ENCODE data around the gene MYH7B. TPM values are rescaled to one million over a fixed set of nuclear protein-coding genes. Genes with fewer than 3 reads are reported as not detected.

The MYH7B gene
- total RNA-seq, 2 experiments from 2014 or later: 0.04 to 0.27 TPM

DNA sequence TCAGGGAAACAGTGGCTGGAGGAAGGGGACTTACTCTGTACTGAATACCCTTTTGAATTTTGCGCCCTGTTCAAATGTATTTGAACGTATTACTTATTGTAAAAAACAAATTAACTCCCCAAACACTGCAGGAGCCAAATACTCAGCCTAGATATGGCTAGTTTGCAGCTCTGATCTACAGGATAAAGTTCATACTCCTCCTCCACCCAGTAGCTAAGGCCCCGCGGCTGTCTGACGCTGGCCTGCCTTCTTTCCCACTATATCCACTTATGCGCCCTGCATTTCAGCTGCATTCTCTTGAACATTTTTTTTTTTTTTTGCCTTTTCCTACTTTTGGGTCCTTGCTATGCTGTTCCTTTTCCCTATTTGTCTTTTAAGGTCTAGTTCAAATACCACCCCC lies 6.5 kb upstream of the MYH7B start:
- CTCF ChIA-PET: no interaction called here
- Mint-ChIP-seq H3K27ac (no peak overlapping the region), H3K9me3 (no peaks in the 10 kb centered on the region), H3K4me3 (no peak overlapping the region), H3K4me1 (peaks cover 11% of the 10 kb centered on the region), H3K36me3 (ENCODE audit: low read depth) (peaks cover 17% of the 10 kb centered on the region), H3K27me3 (no peaks in the 10 kb centered on the region)
- no peak for DNase-seq
- POLR2A ChIA-PET: no interaction called here

DNA sequence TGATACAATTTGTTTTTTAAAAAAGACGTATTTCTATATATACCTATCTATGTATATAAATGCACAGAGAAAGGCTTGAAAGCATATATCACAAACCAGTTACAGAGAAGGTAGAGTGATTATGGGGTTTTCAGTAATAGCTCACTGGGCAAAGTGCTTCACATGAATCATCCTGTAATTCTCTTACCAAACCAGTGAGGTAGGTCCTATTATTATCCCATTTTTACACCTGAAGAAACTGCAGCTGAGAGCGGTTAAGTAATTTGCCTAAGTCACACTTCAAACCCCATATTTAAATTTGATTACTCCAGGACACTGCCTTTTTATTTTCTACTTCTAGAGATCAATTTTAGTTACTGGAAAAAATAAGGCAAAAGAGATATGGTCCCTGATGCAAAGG lies 4.4 kb upstream of the MYH7B start:
- Mint-ChIP-seq H3K4me3 (no peak overlapping the region), H3K9me3 (no peaks in the 10 kb centered on the region), H3K4me1 (peaks cover 28% of the 10 kb centered on the region), H3K27me3 (no peaks in the 10 kb centered on the region), H3K27ac (no peak overlapping the region), H3K36me3 (ENCODE audit: low read depth) (peaks cover 13% of the 10 kb centered on the region)
- ChIA-PET CTCF (interaction anchor here (1.5 to 3.3 kb wide), 2 partner anchors 19 to 77 kb away, joined by 3 to 17 read pairs; partner anchors contain the start of gene GGT7), POLR2A (no interaction called here)
- no peak for DNase-seq

DNA sequence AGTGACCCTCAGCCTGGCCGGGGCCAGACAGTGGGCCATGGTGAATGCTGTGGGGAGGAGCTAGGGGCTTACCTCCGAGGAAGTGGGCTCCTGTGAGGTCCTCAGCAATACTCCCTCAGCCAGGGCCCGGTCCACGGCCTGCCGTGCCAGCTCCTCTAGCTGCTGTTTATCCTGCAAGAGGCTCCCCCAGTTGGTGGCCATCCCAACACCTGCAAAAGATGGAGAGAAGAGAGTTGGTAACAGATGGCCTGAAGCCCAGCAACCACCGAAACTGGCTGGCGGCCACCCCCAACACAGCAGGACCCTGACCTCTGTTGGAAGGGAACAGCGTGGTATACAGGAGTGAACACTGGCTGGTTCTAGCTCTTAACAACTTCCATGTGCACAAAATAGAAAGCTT lies 4.0 kb upstream of the MYH7B start:
- CTCF ChIA-PET: interaction anchor here (0.6 to 3.3 kb wide), 4 partner anchors 11 to 470 kb away, joined by 3 to 17 read pairs (median 3); partner anchors contain the start of gene GGT7
- Mint-ChIP-seq H3K4me1 (peaks cover 32% of the 10 kb centered on the region), H3K27ac (no peak overlapping the region), H3K9me3 (no peaks in the 10 kb centered on the region), H3K4me3 (no peak overlapping the region), H3K36me3 (ENCODE audit: low read depth) (peaks cover 13% of the 10 kb centered on the region), H3K27me3 (no peaks in the 10 kb centered on the region)
- DNase-seq: no peak
- POLR2A ChIA-PET: no interaction called here

DNA sequence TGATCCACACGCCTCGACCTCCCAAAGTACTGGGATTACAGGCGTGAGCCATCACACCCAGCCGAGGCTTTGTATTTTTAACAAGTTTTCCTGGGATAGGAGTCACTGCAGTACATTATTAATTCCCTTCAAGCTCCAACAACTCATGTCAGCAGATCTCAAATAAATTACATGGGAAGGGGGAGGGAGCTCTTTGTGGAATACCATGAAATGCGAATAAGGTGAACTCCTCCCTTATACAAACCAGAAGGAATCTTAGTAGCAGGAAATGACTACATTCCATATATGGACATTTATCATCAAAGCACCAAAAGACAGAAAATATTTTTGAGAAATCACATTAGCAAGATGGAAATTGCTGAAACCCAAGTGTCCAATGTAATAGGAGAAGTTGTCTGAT lies 3.0 kb upstream of the MYH7B start:
- H3K9me3 Mint-ChIP-seq: no peaks in the 10 kb centered on the region
- H3K36me3 Mint-ChIP-seq (ENCODE audit: low read depth): peaks cover 13% of the 10 kb centered on the region
- H3K4me3 Mint-ChIP-seq: no peak overlapping the region
- no peak overlapping the region for H3K27ac Mint-ChIP-seq
- DNase-seq: no peak
- ChIA-PET POLR2A (no interaction called here), CTCF (interaction anchor here (3.3 kb wide), 1 partner anchor 79 kb away, joined by 17 read pairs; the partner anchor contains the start of gene GGT7)
- peaks cover 32% of the 10 kb centered on the region for H3K4me1 Mint-ChIP-seq
- no peaks in the 10 kb centered on the region for H3K27me3 Mint-ChIP-seq

DNA sequence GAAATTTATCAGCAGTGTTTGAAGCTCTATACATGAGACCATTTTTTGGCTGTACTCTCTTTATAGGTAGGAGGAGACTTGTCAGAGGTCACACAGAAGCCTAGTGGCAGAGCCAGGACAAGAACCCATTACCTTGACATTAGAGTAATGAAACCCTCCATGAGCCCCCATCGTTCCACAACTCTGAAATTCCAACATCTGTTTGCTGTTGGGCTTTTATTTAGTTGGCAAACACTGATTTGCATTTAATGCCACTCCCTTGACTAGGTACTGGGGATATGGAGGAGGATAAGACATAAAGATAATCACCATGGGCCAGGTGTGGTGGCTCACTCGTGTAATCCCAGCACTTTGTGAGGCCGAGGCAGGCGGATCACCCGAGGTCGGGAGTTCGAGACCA lies 1.7 kb upstream of the MYH7B start:
- no peak for DNase-seq
- ChIA-PET CTCF (interaction anchor here (0.6 kb wide), 1 partner anchor 8 kb away, joined by 3 read pairs; no protein-coding TSS in a partner anchor), POLR2A (interaction anchor here (0.7 kb wide), 1 partner anchor 80 kb away, joined by 3 read pairs; no protein-coding TSS in a partner anchor)
- no peaks in the 10 kb centered on the region for H3K9me3 Mint-ChIP-seq
- no peak overlapping the region for H3K27ac Mint-ChIP-seq
- peak overlapping the region; percentile 26 for H3K4me3 Mint-ChIP-seq
- H3K27me3 Mint-ChIP-seq: no peaks in the 10 kb centered on the region
- peaks cover 13% of the 10 kb centered on the region for H3K36me3 Mint-ChIP-seq (ENCODE audit: low read depth)
- peaks cover 32% of the 10 kb centered on the region for H3K4me1 Mint-ChIP-seq

DNA sequence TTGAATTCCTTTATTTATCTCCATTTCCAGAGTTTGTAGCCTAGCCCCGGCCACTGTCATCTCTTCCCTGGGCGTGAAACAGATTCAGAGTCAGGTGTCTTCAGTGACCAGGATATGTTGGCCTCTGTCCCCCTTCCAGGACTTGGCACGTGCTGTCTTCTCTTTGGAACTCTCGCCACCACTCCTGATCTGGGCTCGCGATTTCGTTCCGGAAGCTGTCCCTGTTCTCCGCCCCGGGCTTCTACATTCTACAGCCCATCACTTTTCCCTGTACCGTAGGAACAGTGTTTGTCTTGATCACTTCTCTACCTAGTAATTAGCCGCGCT lies 801 bp upstream of the MYH7B start:
- peaks cover 7% of the 10 kb centered on the region for H3K36me3 Mint-ChIP-seq (ENCODE audit: low read depth)
- peak overlapping the region; percentile 94 for H3K27ac Mint-ChIP-seq
- no peaks in the 10 kb centered on the region for H3K27me3 Mint-ChIP-seq
- H3K4me1 Mint-ChIP-seq: peaks cover 31% of the 10 kb centered on the region
- DNase-seq: no peak
- peak overlapping the region; percentile 96 for H3K4me3 Mint-ChIP-seq
- ChIA-PET CTCF (interaction anchor here (1.5 to 2.1 kb wide), 2 partner anchors 80 to 82 kb away, joined by 6 to 19 read pairs; partner anchors contain the start of genes ACSS2 and GGT7), POLR2A (interaction anchor here (0.6 kb wide), 1 partner anchor 38 kb away, joined by 5 read pairs; no protein-coding TSS in a partner anchor)
- no peaks in the 10 kb centered on the region for H3K9me3 Mint-ChIP-seq

DNA sequence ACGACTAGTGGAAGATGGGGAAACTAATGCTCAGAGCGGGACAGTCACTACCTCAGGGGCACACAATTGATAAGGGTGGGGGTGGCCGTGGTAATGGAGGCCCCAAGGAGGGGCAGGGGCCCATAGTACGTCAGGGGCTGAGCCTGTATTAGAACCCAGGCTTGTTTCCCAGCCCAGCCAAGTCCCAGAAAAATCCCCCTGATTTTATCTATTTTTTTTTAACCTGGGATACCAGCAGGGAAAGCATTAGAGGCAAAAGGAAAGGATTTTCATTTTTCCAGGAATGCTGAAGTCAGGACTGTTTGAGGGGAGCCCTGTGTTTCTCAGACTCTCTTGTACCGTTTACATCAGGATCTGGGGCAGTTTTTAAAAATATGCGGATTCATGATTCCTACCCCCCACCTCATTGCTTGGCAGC lies 382 bp downstream of the MYH7B start:
- Mint-ChIP-seq H3K9me3 (no peaks in the 10 kb centered on the region), H3K4me3 (peak overlapping the region; percentile 96), H3K27ac (peak overlapping the region; percentile 94), H3K27me3 (no peaks in the 10 kb centered on the region), H3K4me1 (peaks cover 34% of the 10 kb centered on the region), H3K36me3 (ENCODE audit: low read depth) (peaks cover 3% of the 10 kb centered on the region)
- ChIA-PET POLR2A (no interaction called here), CTCF (interaction anchor here (0.8 to 2.1 kb wide), 10 partner anchors 14 to 104 kb away, joined by 3 to 19 read pairs (median 4); partner anchors contain the start of genes ACSS2 and GGT7)
- no peak for DNase-seq

DNA sequence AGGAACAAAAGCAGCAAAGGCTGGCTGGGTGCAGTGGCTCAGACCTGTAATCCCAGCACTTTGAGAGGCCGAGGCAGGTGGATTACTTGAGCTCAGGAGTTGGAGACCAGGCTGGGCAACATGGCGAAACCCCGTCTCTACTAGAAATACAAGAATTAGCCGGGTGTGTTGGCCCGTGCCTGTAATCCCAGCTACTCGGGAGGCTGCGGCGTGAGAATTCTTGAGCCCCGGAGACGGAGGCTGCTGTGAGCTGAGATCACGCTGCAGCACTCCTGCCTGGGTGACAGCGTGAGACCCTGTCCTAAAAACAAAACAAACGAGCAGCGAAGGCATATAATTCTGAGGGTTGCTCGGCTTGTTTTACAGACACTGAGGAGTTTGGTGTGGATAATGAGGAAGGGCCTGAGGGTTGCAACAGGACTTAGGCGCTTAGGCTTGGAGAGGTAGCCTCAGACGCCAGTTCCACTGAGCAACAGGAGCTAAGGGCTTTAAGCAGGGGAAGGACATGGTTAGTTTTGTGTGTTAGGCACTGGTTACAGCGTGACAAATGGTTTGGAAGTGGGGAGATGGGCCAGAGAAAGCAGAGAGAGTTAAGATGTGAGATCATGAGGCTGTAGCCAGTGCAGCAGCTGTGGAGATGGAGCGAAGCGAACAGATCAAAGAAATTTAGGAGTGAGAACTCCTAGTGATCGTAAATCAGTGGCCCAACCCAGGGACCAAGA lies 1.2 kb downstream of the MYH7B start:
- no peak for DNase-seq
- peak overlapping the region; percentile 96 for H3K4me3 Mint-ChIP-seq
- peaks cover 34% of the 10 kb centered on the region for H3K4me1 Mint-ChIP-seq
- ChIA-PET POLR2A (no interaction called here), CTCF (interaction anchor here (0.9 to 2.1 kb wide), 5 partner anchors 16 to 85 kb away, joined by 3 to 6 read pairs (median 4); partner anchors contain the start of gene GGT7)
- H3K36me3 Mint-ChIP-seq (ENCODE audit: low read depth): peaks cover 3% of the 10 kb centered on the region
- H3K9me3 Mint-ChIP-seq: no peaks in the 10 kb centered on the region
- H3K27ac Mint-ChIP-seq: peak overlapping the region; percentile 94
- H3K27me3 Mint-ChIP-seq: no peaks in the 10 kb centered on the region

DNA sequence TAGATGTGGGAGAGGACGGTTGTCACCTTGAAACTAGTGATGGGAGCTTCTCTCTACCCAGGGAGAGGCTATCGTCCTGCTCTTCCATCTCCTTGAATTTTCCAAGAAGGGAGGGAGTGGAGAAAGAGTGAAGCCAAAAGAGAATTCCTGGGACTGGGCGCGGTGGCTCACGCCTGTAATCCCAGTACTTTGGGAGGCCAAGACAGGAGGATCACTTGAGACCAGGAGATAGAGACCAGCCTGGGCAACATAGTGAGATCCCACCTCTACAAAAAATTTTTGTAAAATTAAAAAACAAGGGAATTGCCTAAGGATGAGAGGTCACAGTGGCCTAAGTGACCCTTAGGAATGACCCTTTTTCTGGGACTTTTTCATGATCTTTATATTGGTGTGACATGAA lies 8.8 kb downstream of the MYH7B start:
- Mint-ChIP-seq H3K9me3 (no peaks in the 10 kb centered on the region), H3K4me3 (no peak overlapping the region), H3K27ac (no peak overlapping the region), H3K4me1 (peaks cover 4% of the 10 kb centered on the region), H3K27me3 (no peaks in the 10 kb centered on the region), H3K36me3 (ENCODE audit: low read depth) (no peaks in the 10 kb centered on the region)
- ChIA-PET POLR2A (no interaction called here), CTCF (no interaction called here)
- DNase-seq: no peak

DNA sequence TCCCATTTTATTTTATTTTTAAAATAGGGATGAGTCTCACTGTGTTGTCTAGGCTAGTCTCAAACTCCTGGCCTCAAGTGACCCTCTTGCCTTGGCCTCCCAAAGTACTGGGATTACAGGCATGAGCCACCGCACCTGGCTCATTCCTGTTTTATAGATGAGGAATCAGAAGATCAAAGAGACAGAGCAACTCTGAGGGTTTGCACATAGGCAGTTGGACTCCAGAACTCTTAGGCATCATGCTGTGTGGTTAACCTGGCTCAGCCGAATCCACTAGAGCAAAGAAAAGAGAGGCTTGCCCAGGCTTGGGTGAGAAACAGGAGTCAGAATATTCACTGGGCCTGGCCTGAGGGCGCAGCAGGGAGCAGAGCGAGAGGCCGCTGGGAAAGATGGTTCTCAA lies 9.4 kb downstream of the MYH7B start:
- CTCF ChIA-PET: no interaction called here
- DNase-seq: no peak
- no peaks in the 10 kb centered on the region for H3K36me3 Mint-ChIP-seq (ENCODE audit: low read depth)
- H3K27ac Mint-ChIP-seq: no peak overlapping the region
- no peak overlapping the region for H3K4me3 Mint-ChIP-seq
- POLR2A ChIA-PET: no interaction called here
- no peaks in the 10 kb centered on the region for H3K27me3 Mint-ChIP-seq
- H3K4me1 Mint-ChIP-seq: peaks cover 4% of the 10 kb centered on the region
- no peaks in the 10 kb centered on the region for H3K9me3 Mint-ChIP-seq

DNA sequence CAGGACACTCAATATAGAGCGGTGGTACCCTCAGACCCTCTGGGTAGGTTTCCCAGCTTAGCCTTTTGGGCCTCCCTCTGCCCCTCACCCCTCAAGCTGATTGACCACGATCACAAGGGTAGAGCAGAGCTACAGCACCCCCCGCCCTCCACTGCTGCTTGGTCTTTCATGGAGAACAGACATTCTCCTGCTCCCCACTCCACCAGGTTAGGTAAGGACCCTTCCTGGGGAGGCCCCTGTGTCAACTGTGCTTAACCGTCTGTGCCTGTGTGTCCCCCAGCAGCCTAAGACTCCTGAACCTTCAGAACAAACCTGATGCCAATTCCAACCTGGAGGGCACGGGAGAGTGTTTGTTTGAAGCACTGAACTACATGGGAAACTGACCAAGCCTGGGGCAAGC lies 11.8 kb downstream of the MYH7B start:
- ChIA-PET POLR2A (no interaction called here), CTCF (interaction anchor here (0.6 to 0.8 kb wide), 2 partner anchors 10 to 164 kb away, joined by 3 read pairs; no protein-coding TSS in a partner anchor)
- no peak overlapping the region for H3K27ac Mint-ChIP-seq
- H3K9me3 Mint-ChIP-seq: no peaks in the 10 kb centered on the region
- H3K4me1 Mint-ChIP-seq: no peaks in the 10 kb centered on the region
- no peaks in the 10 kb centered on the region for H3K36me3 Mint-ChIP-seq (ENCODE audit: low read depth)
- no peak for DNase-seq
- H3K4me3 Mint-ChIP-seq: no peak overlapping the region
- no peaks in the 10 kb centered on the region for H3K27me3 Mint-ChIP-seq

DNA sequence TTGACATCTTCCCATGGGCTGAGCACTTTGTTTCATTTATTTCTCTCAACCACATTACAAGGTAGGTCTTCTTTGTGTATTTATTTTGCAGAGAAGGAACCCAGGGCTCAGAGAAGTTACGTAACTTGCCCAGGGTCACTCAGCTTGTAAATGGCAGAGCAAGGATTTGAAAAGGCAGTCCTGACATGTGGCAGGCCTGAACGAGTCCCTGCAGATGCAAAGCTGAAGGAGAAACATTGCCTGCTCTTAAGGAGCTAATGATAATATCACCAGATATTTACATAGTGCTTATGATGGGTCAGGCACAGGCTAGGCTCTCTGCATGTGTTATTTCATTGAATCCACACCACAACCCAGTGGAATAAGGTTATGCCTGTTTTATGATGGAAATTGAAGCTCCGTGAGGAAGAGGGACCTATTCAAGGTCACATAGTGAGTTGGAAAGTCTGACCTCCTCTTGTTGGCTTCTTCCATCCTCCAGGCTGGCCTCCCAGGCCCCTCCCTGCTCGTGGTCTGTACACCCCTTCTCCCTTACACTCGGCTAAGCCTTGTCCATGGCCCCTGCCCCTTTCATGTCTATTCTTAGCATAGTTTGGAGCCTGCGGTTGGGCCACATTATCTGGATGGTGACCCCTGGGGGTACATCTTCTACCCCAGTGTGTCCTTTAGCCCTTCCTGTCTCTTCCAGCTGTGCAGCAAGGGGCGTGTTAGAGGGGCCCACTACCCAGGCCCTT lies 12.5 kb downstream of the MYH7B start:
- DNase-seq: no peak
- ChIA-PET CTCF (interaction anchor here (0.8 kb wide), 1 partner anchor 9 kb away, joined by 3 read pairs; no protein-coding TSS in a partner anchor), POLR2A (no interaction called here)
- H3K9me3 Mint-ChIP-seq: no peaks in the 10 kb centered on the region
- H3K4me3 Mint-ChIP-seq: no peak overlapping the region
- H3K4me1 Mint-ChIP-seq: no peaks in the 10 kb centered on the region
- no peak overlapping the region for H3K27ac Mint-ChIP-seq
- no peaks in the 10 kb centered on the region for H3K27me3 Mint-ChIP-seq
- no peaks in the 10 kb centered on the region for H3K36me3 Mint-ChIP-seq (ENCODE audit: low read depth)

DNA sequence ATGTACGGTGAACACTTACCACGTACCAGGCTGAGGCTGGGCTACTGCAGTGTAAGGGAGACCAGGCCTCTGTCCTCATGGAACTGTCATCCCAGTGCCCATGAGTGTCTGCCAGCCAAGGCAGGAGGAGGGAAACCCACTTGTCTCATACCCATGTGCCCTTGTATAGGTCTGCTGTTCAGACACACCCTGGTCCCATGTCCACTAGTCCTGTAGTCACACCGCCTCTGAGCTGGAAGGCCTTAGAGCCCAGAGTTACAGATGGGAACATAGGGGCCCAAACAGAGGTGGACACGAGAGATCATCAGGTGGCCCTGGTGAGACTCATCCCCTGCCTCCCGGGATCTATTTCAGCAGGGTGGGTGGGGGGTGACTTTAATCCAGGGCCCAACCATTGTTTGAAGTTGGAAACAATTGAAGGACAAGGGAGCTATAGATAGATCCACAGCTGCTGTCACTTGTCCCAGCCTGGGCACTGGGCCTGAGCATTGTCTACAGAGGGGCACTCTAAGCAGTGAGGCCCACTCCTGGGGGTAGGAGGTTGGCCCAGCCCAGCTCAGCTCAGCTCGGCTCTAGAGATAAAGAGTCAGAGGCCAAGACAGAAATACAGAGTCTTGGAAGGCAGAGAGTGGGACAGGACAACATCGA lies 14.6 kb downstream of the MYH7B start:
- no peaks in the 10 kb centered on the region for H3K36me3 Mint-ChIP-seq (ENCODE audit: low read depth)
- ChIA-PET CTCF (interaction anchor here (1.4 to 2.0 kb wide), 2 partner anchors 16 to 98 kb away, joined by 3 to 7 read pairs; partner anchors contain the start of gene GGT7), POLR2A (no interaction called here)

More for the DNA sequence above, 14.6 kb downstream of the MYH7B start:
- Mint-ChIP-seq H3K4me1 (no peaks in the 10 kb centered on the region), H3K27me3 (no peaks in the 10 kb centered on the region), H3K9me3 (no peaks in the 10 kb centered on the region), H3K4me3 (no peak overlapping the region), H3K27ac (no peak overlapping the region)
- DNase-seq: no peak

Data from activated CD4-positive, alpha-beta T cell treated with anti-CD3 and anti-CD28 coated beads, Interleukin-2, amount 10 ng/mL, durations not matched to agents 7 days and 5 days (primary cell).